Loucy (cell line): ENCODE measurements around the gene RAB27B.

Experiments
- H2AFZ ChIP-seq: fragments of 200-600 bp; sonication (generic); 2 replicates; pipeline ENCODE4 v1.6.0; 2016; ENCODE audit warnings: antibody characterized with exemption, mild to moderate bottlenecking, low read length, moderate library complexity
- H3F3A ChIP-seq: fragments of 200-600 bp; 2 replicates; pipeline ENCODE4 v1.6.0; 2016; ENCODE audit warnings: antibody characterized with exemption, low read depth, mild to moderate bottlenecking
- H3K27me3 ChIP-seq: fragments of 200-600 bp; sonication (generic); 2 replicates; pipeline ENCODE4 v1.6.1; 2014; ENCODE audit warnings: low read length, mild to moderate bottlenecking; ENCODE audit not compliant: insufficient read depth, poor library complexity, severe bottlenecking
- H3K36me3 ChIP-seq: fragments of 200-600 bp; sonication (generic); 2 replicates; pipeline ENCODE4 v1.6.1; 2016; ENCODE audit warnings: low read length; ENCODE audit not compliant: insufficient read depth
- H3K4me1 ChIP-seq: fragments of 200-600 bp; sonication (generic); 2 replicates; pipeline ENCODE4 v1.5.1; 2014; ENCODE audit warnings: low read length, mild to moderate bottlenecking; ENCODE audit not compliant: insufficient read depth, poor library complexity, severe bottlenecking
- H3K4me2 ChIP-seq: fragments of 200-600 bp; sonication (generic); 2 replicates; pipeline ENCODE4 v1.6.0; 2014; ENCODE audit warnings: antibody characterized with exemption, low read length, low read depth, mild to moderate bottlenecking; ENCODE audit not compliant: poor library complexity, severe bottlenecking
- H3K4me3 ChIP-seq: fragments of 200-600 bp; sonication (generic); 2 replicates; pipeline ENCODE4 v1.5.1; 2014; ENCODE audit warnings: low read length, mild to moderate bottlenecking, mixed read lengths; ENCODE audit not compliant: poor library complexity, severe bottlenecking
- H3K79me2 ChIP-seq: fragments of 200-600 bp; sonication (generic); 2 replicates; pipeline ENCODE4 v1.6.1; 2014; ENCODE audit warnings: low read length; ENCODE audit not compliant: insufficient read depth
- H3K9ac ChIP-seq: fragments of 200-600 bp; sonication (generic); 2 replicates; pipeline ENCODE4 v1.6.0; 2014; ENCODE audit warnings: mild to moderate bottlenecking, low read depth, low read length, moderate library complexity; ENCODE audit not compliant: poor library complexity, severe bottlenecking
- H3K9me2 ChIP-seq: fragments of 200-600 bp; sonication (generic); replicated peaks from 2 replicates; pipeline ENCODE4 v1.6.1; 2016; ENCODE audit warnings: low read depth, low read length, mixed read lengths
- H3K9me3 ChIP-seq: fragments of 200-600 bp; sonication (generic); 2 replicates; pipeline ENCODE4 v1.6.1; 2014; ENCODE audit warnings: mild to moderate bottlenecking, antibody characterized with exemption, low read length, low read depth; ENCODE audit not compliant: insufficient read depth
- H4K20me1 ChIP-seq: fragments of 200-600 bp; sonication (generic); 2 replicates; pipeline ENCODE4 v1.6.0; 2014; ENCODE audit warnings: antibody characterized with exemption, low read length, mild to moderate bottlenecking; ENCODE audit not compliant: insufficient read depth, poor library complexity, severe bottlenecking
- CTCF ChIP-seq: fragments of 200-600 bp; sonication (generic); conservative IDR thresholded peaks from 2 replicates; pipeline ENCODE4 v1.5.1; 2014; ENCODE audit warnings: mild to moderate bottlenecking, antibody characterized with exemption, low read length
- EZH2phosphoT487 ChIP-seq: fragments of 200-600 bp; IDR thresholded peaks from 2 replicates; pipeline ENCODE4 v1.6.1; 2018; ENCODE audit warnings: antibody characterized with exemption, mild to moderate bottlenecking, moderate library complexity, borderline replicate concordance

The RAB27B gene

DNA sequence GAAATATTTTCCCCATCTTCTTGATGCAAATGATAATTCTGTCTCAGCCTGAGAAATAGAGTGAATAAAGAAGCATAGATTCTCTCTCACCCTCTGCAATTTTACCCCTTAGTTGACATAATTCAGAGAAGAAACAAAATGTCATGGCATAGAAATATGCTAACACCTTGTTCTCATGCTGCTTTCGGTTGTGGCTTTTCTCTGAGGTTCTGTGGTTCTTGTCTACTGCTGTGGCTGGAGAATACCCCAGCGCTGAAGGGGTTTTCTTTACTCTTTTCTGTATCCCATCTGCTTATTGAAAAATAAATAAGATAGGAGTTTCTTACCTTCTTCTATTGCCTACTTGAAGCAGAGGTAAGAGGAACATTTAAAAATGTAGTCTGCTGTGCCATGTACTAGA, 15.4 kb upstream of the RAB27B start:
- no peaks in the 10 kb centered on the region for H4K20me1 ChIP-seq
- peak overlapping the region; percentile 1 for H3K4me3 ChIP-seq
- H3K9me2 ChIP-seq = no peaks in the 10 kb centered on the region
- H3K27me3 ChIP-seq = no peaks in the 10 kb centered on the region
- H3K4me1 ChIP-seq = peaks cover 34% of the 10 kb centered on the region
- no peaks in the 10 kb centered on the region for H3K9me3 ChIP-seq
- H3K79me2 ChIP-seq = no peaks in the 10 kb centered on the region
- peak overlapping the region; percentile 35 for H3K4me2 ChIP-seq
- H3F3A ChIP-seq = no peaks in the 10 kb centered on the region
- no peaks in the 10 kb centered on the region for H3K36me3 ChIP-seq
- H2AFZ ChIP-seq = no peak overlapping the region
- no peak for TF ChIP-seq EZH2phosphoT487
- TF ChIP-seq CTCF = no peak
- no peak overlapping the region for H3K9ac ChIP-seq

GRCh38 chr18:54813305-54813704, 15.0 kb upstream of the RAB27B start:
- no peaks in the 10 kb centered on the region for H3K9me2 ChIP-seq
- H3K4me3 ChIP-seq = no peak overlapping the region
- TF ChIP-seq CTCF (no peak), EZH2phosphoT487 (no peak)
- no peak overlapping the region for H3K9ac ChIP-seq
- no peaks in the 10 kb centered on the region for H3F3A ChIP-seq
- H3K27me3 ChIP-seq = no peaks in the 10 kb centered on the region
- no peaks in the 10 kb centered on the region for H4K20me1 ChIP-seq
- H3K9me3 ChIP-seq = no peaks in the 10 kb centered on the region
- peaks cover 32% of the 10 kb centered on the region for H3K4me1 ChIP-seq
- H3K4me2 ChIP-seq = peak overlapping the region; percentile 35
- no peaks in the 10 kb centered on the region for H3K36me3 ChIP-seq
- H2AFZ ChIP-seq = no peak overlapping the region; the same call in 1 of the 2 replicates
- no peaks in the 10 kb centered on the region for H3K79me2 ChIP-seq

DNA sequence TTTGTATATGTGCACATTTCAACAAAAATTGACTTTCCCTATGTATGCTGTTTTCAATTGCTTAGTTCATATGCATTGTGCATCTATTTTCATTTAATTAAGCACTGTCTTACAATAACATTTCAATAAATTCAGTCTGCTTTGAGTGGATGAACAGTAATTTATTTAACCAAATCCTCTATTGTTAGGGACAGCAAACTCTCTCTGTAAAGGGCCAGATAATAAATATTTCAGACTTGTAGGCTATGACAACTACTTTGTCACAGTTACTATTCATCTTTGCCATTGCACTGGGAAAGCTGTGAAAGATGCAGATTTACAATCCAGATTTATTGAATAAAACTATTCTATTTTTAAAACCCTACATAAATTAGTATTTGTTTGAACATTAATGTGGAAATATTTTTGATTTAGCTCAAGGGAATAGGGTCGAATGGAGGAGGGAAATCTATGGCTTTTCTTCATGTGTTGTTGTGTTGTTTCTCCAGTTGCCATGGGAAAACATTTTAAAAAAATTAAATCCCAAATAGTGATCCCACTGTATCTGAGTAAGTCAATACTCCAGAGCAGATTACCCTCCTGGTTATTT, 14.2 kb upstream of the RAB27B start:
- no peak overlapping the region for H3K9ac ChIP-seq
- H3K4me3 ChIP-seq = no peak overlapping the region
- H3K4me1 ChIP-seq = peaks cover 29% of the 10 kb centered on the region
- no peaks in the 10 kb centered on the region for H3K36me3 ChIP-seq
- no peaks in the 10 kb centered on the region for H3K27me3 ChIP-seq
- no peaks in the 10 kb centered on the region for H3K9me2 ChIP-seq
- no peaks in the 10 kb centered on the region for H3F3A ChIP-seq
- H2AFZ ChIP-seq = no peak overlapping the region
- no peaks in the 10 kb centered on the region for H3K79me2 ChIP-seq
- H4K20me1 ChIP-seq = no peaks in the 10 kb centered on the region
- H3K9me3 ChIP-seq = no peaks in the 10 kb centered on the region
- no peak overlapping the region for H3K4me2 ChIP-seq
- TF ChIP-seq CTCF (no peak), EZH2phosphoT487 (no peak)
